HepG2 (cell line): ENCODE results near the gene ETV1. TPM values are rescaled to one million over a fixed set of nuclear protein-coding genes. Genes with fewer than 3 reads are reported as not detected.

ENCODE experiments used
- ERF ChIP-seq: IDR thresholded peaks from 2 replicates; pipeline ENCODE4 v1.6.1; 2018; ENCODE audit warnings: missing biosample characterization, missing genetic modification reagents
- polyA plus RNA-seq, 8 experiments: library from polyadenylated mRNA; depleted of rRNA in 3 of 8; stranded (reverse) in 7 of 8; unstranded in 1 of 8; fragments of >200 nt; fragmentation: Illumina TruSeq in 4 of 8; extraction: Trizol in 4 of 8; gene quantifications; 2 replicates each; pipeline versions ENCODE4 v1.2.1 to v1.2.3, GENCODE V29; 2011 to 2016; ENCODE audit warnings: low read depth in 4 of 8, missing spikeins in 1 of 8, mixed read lengths in 1 of 8; ENCODE audit not compliant: insufficient read depth in 1 of 8
- total RNA-seq, 5 experiments: library from RNA; depleted of rRNA; stranded (reverse); fragments of >200 nt; fragmentation: Illumina TruSeq; extraction: Trizol; gene quantifications; 2 replicates each; pipeline ENCODE4 v1.2.3, GENCODE V29; 2016; ENCODE audit warnings: low read depth in 1 of 5
- TF ChIP-seq, protein P1 (sequence below): sonication (generic); formaldehyde crosslinking; IDR thresholded peaks from 2 replicates; pipeline ENCODE4 v1.9.0; 2021; ENCODE audit warnings: missing genetic modification reagents, borderline replicate concordance
- TF ChIP-seq, protein P2 (sequence below): sonication (generic); formaldehyde crosslinking; IDR thresholded peaks from 2 replicates; pipeline ENCODE4 v1.8.1; 2023; ENCODE audit warnings: mild to moderate bottlenecking, missing genetic modification reagents
- TF ChIP-seq, protein P3 (sequence below): sonication (generic); formaldehyde crosslinking; IDR thresholded peaks from 2 replicates; pipeline ENCODE4 v1.4.0; 2020; ENCODE audit warnings: missing genetic modification reagents, borderline replicate concordance
- TF ChIP-seq, protein P4 (sequence below): sonication (generic); formaldehyde crosslinking; IDR thresholded peaks from one replicate; pipeline ENCODE4 v1.5.1; 2020; ENCODE audit warnings: mild to moderate bottlenecking, missing genetic modification reagents; ENCODE audit errors: not compliant biosample characterization

The ETV1 gene
- total and polyA plus RNA-seq, 2 of the 13 experiments (the other 11 are each of a cell fraction or from before 2014, with no cell fraction given) = 0.04 to 0.24 TPM

DNA sequence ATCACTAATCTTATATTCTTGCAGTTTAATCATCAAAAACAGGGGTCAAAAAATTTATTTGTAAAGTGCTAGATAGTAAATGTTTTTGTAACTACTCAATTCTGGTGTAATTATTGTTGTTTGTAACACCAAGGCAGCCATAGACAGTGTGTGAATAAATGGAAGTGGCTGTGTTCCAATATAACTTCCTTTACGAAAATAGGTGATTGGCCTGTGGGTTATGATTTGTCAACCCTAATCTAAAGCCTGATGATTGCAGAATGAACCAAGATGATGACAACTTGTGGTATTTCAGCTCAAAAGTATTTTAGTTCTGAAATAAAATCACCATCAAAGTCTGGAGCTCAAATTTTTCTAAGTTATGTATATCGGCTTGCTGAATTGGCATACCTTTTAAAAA is 34.4 kb upstream of the ETV1 start (continued):
- TF ChIP-seq, protein P1, sequence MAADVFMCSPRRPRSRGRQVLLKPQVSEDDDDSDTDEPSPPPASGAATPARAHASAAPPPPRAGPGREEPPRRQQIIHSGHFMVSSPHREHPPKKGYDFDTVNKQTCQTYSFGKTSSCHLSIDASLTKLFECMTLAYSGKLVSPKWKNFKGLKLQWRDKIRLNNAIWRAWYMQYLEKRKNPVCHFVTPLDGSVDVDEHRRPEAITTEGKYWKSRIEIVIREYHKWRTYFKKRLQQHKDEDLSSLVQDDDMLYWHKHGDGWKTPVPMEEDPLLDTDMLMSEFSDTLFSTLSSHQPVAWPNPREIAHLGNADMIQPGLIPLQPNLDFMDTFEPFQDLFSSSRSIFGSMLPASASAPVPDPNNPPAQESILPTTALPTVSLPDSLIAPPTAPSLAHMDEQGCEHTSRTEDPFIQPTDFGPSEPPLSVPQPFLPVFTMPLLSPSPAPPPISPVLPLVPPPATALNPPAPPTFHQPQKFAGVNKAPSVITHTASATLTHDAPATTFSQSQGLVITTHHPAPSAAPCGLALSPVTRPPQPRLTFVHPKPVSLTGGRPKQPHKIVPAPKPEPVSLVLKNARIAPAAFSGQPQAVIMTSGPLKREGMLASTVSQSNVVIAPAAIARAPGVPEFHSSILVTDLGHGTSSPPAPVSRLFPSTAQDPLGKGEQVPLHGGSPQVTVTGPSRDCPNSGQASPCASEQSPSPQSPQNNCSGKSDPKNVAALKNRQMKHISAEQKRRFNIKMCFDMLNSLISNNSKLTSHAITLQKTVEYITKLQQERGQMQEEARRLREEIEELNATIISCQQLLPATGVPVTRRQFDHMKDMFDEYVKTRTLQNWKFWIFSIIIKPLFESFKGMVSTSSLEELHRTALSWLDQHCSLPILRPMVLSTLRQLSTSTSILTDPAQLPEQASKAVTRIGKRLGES (CRISPR knock-in tag) = no peak
- TF ChIP-seq, protein P2, sequence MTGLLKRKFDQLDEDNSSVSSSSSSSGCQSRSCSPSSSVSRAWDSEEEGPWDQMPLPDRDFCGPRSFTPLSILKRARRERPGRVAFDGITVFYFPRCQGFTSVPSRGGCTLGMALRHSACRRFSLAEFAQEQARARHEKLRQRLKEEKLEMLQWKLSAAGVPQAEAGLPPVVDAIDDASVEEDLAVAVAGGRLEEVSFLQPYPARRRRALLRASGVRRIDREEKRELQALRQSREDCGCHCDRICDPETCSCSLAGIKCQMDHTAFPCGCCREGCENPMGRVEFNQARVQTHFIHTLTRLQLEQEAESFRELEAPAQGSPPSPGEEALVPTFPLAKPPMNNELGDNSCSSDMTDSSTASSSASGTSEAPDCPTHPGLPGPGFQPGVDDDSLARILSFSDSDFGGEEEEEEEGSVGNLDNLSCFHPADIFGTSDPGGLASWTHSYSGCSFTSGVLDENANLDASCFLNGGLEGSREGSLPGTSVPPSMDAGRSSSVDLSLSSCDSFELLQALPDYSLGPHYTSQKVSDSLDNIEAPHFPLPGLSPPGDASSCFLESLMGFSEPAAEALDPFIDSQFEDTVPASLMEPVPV (CRISPR knock-in tag) = no peak
- TF ChIP-seq ERF (CRISPR knock-in tag) = no peak
- TF ChIP-seq, protein P3, sequence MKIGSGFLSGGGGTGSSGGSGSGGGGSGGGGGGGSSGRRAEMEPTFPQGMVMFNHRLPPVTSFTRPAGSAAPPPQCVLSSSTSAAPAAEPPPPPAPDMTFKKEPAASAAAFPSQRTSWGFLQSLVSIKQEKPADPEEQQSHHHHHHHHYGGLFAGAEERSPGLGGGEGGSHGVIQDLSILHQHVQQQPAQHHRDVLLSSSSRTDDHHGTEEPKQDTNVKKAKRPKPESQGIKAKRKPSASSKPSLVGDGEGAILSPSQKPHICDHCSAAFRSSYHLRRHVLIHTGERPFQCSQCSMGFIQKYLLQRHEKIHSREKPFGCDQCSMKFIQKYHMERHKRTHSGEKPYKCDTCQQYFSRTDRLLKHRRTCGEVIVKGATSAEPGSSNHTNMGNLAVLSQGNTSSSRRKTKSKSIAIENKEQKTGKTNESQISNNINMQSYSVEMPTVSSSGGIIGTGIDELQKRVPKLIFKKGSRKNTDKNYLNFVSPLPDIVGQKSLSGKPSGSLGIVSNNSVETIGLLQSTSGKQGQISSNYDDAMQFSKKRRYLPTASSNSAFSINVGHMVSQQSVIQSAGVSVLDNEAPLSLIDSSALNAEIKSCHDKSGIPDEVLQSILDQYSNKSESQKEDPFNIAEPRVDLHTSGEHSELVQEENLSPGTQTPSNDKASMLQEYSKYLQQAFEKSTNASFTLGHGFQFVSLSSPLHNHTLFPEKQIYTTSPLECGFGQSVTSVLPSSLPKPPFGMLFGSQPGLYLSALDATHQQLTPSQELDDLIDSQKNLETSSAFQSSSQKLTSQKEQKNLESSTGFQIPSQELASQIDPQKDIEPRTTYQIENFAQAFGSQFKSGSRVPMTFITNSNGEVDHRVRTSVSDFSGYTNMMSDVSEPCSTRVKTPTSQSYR = no peak
- TF ChIP-seq, protein P4, sequence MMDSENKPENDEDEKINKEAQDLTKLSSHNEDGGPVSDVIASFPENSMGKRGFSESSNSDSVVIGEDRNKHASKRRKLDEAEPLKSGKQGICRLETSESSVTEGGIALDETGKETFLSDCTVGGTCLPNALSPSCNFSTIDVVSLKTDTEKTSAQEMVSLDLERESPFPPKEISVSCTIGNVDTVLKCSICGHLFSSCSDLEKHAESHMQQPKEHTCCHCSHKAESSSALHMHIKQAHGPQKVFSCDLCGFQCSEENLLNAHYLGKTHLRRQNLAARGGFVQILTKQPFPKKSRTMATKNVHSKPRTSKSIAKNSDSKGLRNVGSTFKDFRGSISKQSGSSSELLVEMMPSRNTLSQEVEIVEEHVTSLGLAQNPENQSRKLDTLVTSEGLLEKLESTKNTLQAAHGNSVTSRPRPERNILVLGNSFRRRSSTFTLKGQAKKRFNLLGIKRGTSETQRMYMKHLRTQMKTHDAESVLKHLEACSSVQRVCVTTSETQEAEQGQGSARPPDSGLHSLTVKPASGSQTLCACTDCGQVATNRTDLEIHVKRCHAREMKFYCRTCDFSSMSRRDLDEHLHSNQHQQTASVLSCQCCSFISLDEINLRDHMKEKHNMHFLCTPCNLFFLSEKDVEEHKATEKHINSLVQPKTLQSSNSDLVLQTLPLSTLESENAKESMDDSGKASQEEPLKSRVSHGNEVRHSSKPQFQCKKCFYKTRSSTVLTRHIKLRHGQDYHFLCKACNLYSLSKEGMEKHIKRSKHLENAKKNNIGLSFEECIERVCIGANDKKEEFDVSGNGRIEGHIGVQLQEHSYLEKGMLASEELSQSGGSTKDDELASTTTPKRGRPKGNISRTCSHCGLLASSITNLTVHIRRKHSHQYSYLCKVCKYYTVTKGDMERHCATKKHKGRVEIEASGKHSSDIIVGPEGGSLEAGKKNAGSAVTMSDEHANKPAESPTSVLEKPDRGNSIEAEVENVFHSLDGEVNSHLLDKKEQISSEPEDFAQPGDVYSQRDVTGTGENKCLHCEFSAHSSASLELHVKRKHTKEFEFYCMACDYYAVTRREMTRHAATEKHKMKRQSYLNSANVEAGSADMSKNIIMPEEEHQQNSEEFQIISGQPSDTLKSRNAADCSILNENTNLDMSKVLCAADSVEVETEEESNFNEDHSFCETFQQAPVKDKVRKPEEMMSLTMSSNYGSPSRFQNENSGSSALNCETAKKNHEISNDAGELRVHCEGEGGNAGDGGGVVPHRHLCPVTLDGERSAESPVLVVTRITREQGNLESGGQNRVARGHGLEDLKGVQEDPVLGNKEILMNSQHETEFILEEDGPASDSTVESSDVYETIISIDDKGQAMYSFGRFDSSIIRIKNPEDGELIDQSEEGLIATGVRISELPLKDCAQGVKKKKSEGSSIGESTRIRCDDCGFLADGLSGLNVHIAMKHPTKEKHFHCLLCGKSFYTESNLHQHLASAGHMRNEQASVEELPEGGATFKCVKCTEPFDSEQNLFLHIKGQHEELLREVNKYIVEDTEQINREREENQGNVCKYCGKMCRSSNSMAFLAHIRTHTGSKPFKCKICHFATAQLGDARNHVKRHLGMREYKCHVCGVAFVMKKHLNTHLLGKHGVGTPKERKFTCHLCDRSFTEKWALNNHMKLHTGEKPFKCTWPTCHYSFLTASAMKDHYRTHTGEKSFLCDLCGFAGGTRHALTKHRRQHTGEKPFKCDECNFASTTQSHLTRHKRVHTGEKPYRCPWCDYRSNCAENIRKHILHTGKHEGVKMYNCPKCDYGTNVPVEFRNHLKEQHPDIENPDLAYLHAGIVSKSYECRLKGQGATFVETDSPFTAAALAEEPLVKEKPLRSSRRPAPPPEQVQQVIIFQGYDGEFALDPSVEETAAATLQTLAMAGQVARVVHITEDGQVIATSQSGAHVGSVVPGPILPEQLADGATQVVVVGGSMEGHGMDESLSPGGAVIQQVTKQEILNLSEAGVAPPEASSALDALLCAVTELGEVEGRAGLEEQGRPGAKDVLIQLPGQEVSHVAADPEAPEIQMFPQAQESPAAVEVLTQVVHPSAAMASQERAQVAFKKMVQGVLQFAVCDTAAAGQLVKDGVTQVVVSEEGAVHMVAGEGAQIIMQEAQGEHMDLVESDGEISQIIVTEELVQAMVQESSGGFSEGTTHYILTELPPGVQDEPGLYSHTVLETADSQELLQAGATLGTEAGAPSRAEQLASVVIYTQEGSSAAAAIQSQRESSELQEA = no peak
